22Rv1 (cell line): ENCODE data around the gene POMGNT2.
A peak's percentile ranks its signal among the peaks of the same experiment; 100 is the strongest.

ENCODE experiments used
- H3K27ac ChIP-seq: fragments of 450-650 bp; 2 replicates; pipeline ENCODE4 v1.5.1; 2017
- ZFX ChIP-seq: fragments of 450-650 bp; IDR thresholded peaks from 2 replicates; pipeline ENCODE4 v1.6.1; 2017; ENCODE audit warnings: antibody characterized with exemption, borderline replicate concordance
- TF ChIP-seq, protein P1 (sequence below): fragments of 450-650 bp; IDR thresholded peaks from 2 replicates; pipeline ENCODE4 v1.5.1; 2017; ENCODE audit warnings: mild to moderate bottlenecking

Gene POMGNT2

GRCh38 chr3:43087249-43087776 is 18.6 kb downstream of the POMGNT2 start:
- no peak overlapping the region for H3K27ac ChIP-seq
- no peak for TF ChIP-seq ZFX
- TF ChIP-seq, protein P1, sequence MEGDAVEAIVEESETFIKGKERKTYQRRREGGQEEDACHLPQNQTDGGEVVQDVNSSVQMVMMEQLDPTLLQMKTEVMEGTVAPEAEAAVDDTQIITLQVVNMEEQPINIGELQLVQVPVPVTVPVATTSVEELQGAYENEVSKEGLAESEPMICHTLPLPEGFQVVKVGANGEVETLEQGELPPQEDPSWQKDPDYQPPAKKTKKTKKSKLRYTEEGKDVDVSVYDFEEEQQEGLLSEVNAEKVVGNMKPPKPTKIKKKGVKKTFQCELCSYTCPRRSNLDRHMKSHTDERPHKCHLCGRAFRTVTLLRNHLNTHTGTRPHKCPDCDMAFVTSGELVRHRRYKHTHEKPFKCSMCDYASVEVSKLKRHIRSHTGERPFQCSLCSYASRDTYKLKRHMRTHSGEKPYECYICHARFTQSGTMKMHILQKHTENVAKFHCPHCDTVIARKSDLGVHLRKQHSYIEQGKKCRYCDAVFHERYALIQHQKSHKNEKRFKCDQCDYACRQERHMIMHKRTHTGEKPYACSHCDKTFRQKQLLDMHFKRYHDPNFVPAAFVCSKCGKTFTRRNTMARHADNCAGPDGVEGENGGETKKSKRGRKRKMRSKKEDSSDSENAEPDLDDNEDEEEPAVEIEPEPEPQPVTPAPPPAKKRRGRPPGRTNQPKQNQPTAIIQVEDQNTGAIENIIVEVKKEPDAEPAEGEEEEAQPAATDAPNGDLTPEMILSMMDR = peak; percentile 25; the same call in 1 of the 2 replicates

- no peak overlapping the region for H3K27ac ChIP-seq
- TF ChIP-seq, protein P1 = no peak
- TF ChIP-seq ZFX = no peak
Measured at GRCh38 chr3:43086460-43087165, 19.3 kb downstream of the POMGNT2 start.

DNA sequence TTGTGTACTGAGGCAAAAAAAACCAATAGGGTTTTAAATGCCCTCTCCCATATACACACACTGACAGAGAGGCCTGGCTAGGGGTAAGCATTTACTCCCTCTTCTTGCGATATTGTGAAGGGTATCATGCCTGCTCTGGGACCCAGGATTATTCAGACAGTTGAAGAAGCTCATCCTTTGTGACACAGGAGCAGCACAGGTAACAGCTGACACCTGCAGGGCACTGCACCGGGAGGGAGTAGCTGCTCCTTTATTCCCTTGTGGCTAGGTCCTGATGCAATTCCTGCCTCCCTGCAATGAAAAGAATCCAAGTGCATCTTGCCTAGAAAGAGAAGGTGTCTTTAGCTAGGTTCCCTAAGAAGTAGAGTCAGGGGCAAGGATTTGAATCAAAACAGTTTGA is 23.4 kb downstream of the POMGNT2 start:
- TF ChIP-seq ZFX = no peak
- TF ChIP-seq, protein P1 = no peak
- no peak overlapping the region for H3K27ac ChIP-seq

DNA sequence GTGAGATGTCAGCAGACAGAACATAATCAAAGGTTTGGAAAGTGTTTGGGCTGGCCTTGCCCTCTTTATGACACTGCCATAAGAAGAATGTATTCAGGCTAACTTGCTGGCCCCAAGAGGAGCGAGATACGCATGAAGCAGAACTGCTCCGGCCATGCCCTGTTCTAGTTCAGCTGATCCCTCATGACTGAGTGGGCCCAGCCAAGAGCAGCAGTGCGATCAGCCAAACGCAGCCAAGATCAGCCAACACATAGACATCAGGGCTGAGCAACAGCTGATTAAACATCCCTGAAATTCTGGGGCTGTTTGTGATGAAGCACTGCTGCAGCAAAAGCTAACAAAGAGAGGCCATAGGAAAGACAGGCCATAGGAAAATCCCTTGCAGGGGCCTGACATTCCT is 24.1 kb downstream of the POMGNT2 start:
- TF ChIP-seq, protein P1 = no peak
- no peak for TF ChIP-seq ZFX

DNA sequence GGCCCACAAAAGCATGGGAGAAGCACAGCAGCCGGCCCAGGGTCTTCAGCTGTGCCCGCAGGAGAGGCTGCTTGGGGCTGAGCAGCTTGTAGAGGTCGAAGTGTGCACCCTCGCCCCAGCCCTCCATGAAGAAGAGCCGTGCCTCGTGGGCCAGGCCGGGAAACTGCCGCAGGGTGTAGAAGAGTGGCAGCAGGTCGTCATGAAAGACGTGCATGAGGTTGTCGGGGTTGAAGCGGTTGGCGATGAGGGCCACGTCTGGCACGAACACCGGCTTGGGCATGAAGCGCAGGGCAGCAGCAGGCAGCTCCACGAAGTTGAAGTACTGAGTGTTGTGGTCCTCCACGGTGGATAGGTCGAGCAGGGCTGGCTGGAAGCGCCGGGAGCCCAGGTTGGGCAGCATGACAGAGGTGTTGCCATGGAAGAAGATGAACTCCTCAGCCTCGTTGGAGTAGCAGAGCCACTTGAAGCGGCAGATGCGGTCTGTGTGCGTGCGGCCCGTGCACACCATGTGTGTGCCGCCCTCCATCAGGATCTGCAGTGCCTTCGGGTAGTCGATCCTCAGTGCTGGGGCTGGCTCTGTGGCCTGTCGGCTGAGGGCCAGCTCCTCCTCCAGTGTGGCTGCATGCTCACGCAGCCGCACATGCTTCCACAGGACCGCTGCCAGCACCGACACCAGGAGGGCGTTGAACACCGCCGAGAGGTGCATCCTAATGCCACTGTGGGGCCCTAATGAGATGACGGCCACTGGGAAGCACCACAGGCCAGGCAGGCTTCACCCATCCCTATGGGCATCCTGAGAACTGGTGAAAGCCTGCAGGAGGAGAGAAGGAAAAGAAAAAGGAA is 24.9 kb downstream of the POMGNT2 start:
- TF ChIP-seq, protein P1 = no peak
- no peak for TF ChIP-seq ZFX

More for the DNA sequence above, 24.1 kb downstream of the POMGNT2 start:
- no peak overlapping the region for H3K27ac ChIP-seq

GRCh38 chr3:43079536-43080332 is 26.1 kb downstream of the POMGNT2 start:
- no peak overlapping the region for H3K27ac ChIP-seq
- TF ChIP-seq, protein P1 = no peak
- TF ChIP-seq ZFX = no peak

More for the DNA sequence above, 24.9 kb downstream of the POMGNT2 start:
- no peak overlapping the region for H3K27ac ChIP-seq
